ENCODE measurements around the gene FMO1. TPM values are rescaled to one million over a fixed set of nuclear protein-coding genes. Genes with fewer than 3 reads are reported as not detected.

FMO1 gene
- total RNA-seq, 6 donors from 2014 or later: 0.67 to 1.3 (median 0.83) TPM; not detected in 3

DNA sequence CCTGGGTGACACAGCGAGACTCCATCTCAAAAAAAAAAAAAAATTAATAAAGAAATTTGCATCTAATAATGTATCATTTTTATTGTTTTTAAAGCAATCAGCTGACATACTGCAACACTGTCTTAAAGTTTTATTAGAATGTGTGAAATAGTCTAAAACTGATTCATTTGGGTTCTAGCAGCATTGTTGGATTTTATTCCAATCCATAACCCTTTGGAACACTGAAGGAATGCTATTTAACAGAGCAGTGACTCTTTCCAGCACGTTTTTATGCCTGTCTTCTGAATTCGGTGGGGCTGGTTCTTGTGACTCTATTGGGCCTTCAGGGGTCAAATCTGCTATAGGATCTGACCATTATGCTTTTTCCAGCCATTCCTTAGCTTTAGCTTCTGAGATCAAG, 47.5 kb downstream of the FMO1 start:
- WGBS, 2 donors: 85 to 86% methylated on average over 3 of the region's 3 CpGs
- TF ChIP-seq CTCF (IDR thresholded peaks at IDR 0.05): no peak
- H3K27ac ChIP-seq: no peak overlapping the region
- peaks cover 0 to 9% (median 2%) of the 10 kb centered on the region in 4 donors for H3K9me3 ChIP-seq
- no peaks in the 10 kb centered on the region for H3K27me3 ChIP-seq
- ATAC-seq (ENCODE audit: low FRiP score in 2 of 2) (no peak), DNase-seq (no peak)
- H3K36me3 ChIP-seq: no peaks in the 10 kb centered on the region
- H3K4me3 ChIP-seq: no peak overlapping the region
- H3K4me1 ChIP-seq: no peaks in the 10 kb centered on the region

GRCh38 chr1:171296897-171297296, 48.6 kb downstream of the FMO1 start:
- no peaks in the 10 kb centered on the region for H3K36me3 ChIP-seq
- WGBS, 2 donors: 77% methylated on average over 2 of the region's 2 CpGs; no CpG with 5 or more reads in 1 of the 2 donors
- H3K27ac ChIP-seq: no peak overlapping the region
- H3K27me3 ChIP-seq: no peaks in the 10 kb centered on the region
- peaks cover 0 to 9% (median 2%) of the 10 kb centered on the region in 4 donors for H3K9me3 ChIP-seq
- no peak overlapping the region for H3K4me3 ChIP-seq
- TF ChIP-seq EP300 (IDR thresholded peaks at IDR 0.05) (no peak), POLR2AphosphoS5 (IDR thresholded peaks at IDR 0.05) (no peak), CTCF (IDR thresholded peaks at IDR 0.05) (no peak), POLR2A (IDR thresholded peaks at IDR 0.05) (no peak)
- H3K4me1 ChIP-seq: no peaks in the 10 kb centered on the region
- no peak for ATAC-seq (ENCODE audit: low FRiP score in 2 of 2)
- no peak for DNase-seq

DNA sequence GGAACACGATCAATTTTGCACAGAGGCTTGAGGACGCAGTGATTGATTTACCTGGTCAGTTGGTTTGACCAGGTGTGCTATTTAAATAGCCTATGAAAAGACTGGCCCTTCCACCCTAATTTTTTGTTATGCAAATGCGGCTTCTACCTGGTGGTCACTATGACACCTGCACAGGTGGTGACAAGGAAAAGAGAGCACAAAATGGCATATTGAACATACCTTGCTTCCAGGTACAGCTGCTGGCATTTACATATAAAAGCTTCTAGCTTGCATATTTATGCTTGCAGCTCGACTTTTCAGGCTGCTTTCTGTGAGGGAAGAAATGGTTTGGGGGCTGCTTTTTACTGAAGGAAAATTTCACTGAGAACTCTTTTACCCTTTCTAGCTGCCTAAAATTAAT, 50.4 kb downstream of the FMO1 start:
- no peaks in the 10 kb centered on the region for H3K27me3 ChIP-seq
- ATAC-seq (ENCODE audit: low FRiP score in 2 of 2) (no peak), DNase-seq (no peak)
- peaks cover 0 to 9% (median 2%) of the 10 kb centered on the region in 4 donors for H3K9me3 ChIP-seq
- no peak overlapping the region for H3K4me3 ChIP-seq
- WGBS, 2 donors: 73 to 76% methylated on average over 4 of the region's 4 CpGs
- H3K4me1 ChIP-seq: no peaks in the 10 kb centered on the region
- no peak overlapping the region for H3K27ac ChIP-seq
- TF ChIP-seq POLR2A (IDR thresholded peaks at IDR 0.05) (no peak), POLR2AphosphoS5 (IDR thresholded peaks at IDR 0.05) (no peak), EP300 (IDR thresholded peaks at IDR 0.05) (no peak), CTCF (IDR thresholded peaks at IDR 0.05) (no peak)
- no peaks in the 10 kb centered on the region for H3K36me3 ChIP-seq

- no peak for DNase-seq
- WGBS, 2 donors: 71 to 76% methylated on average over 2 of the region's 2 CpGs
- TF ChIP-seq EP300 (IDR thresholded peaks at IDR 0.05) (no peak), CTCF (IDR thresholded peaks at IDR 0.05) (no peak), POLR2A (IDR thresholded peaks at IDR 0.05) (no peak), POLR2AphosphoS5 (IDR thresholded peaks at IDR 0.05) (no peak)
- no peak for ATAC-seq (ENCODE audit: low FRiP score in 2 of 2)
- Histone ChIP-seq H3K4me3 (no peak overlapping the region), H3K27ac (no peak overlapping the region), H3K4me1 (no peaks in the 10 kb centered on the region), H3K27me3 (no peaks in the 10 kb centered on the region), H3K36me3 (no peaks in the 10 kb centered on the region), H3K9me3 (peaks cover 0 to 9% (median 2%) of the 10 kb centered on the region in 4 donors)
Observed at GRCh38 chr1:171299342-171299741, 51.0 kb downstream of the FMO1 start.

DNA sequence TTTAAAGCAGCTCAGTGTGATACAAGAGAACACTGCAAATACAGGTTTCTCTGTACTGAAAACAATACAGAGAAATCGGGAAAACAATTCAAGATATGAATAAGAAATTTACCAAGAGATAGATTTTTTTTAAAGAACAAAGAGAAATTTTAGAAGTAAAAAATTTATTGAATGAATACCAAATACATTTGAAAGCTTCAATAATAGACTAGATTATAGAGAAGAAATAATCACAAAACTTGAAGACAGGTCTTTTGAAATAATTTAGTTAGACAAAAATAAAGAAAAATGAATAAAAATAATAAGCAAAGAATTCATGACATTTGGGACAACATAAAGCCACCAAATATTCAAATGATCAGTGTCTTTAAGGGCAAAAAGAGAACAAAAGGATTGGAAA, 52.1 kb downstream of the FMO1 start:
- 96 to 100% methylated on average over 1 of the region's 1 CpG for WGBS, 2 donors
- no peak for DNase-seq
- TF ChIP-seq EP300 (IDR thresholded peaks at IDR 0.05): no peak
- TF ChIP-seq CTCF (IDR thresholded peaks at IDR 0.05): no peak
- TF ChIP-seq POLR2AphosphoS5 (IDR thresholded peaks at IDR 0.05): no peak
- no peak for TF ChIP-seq POLR2A (IDR thresholded peaks at IDR 0.05)

More for the DNA sequence above, 52.1 kb downstream of the FMO1 start:
- H3K4me1 ChIP-seq: no peaks in the 10 kb centered on the region
- H3K27me3 ChIP-seq: no peaks in the 10 kb centered on the region
- H3K9me3 ChIP-seq: peaks cover 0 to 9% (median 2%) of the 10 kb centered on the region in 4 donors
- H3K36me3 ChIP-seq: no peaks in the 10 kb centered on the region
- H3K4me3 ChIP-seq: no peak overlapping the region
- no peak overlapping the region for H3K27ac ChIP-seq
- ATAC-seq (ENCODE audit: low FRiP score in 2 of 2): no peak

All from upper lobe of left lung (tissue), 6 donors.